Transverse colon (tissue), 4 donors: ENCODE data around the gene NCOA1. TPM values are rescaled to one million over a fixed set of nuclear protein-coding genes. Genes with fewer than 3 reads are reported as not detected.

Experiments used
- DNase-seq: peaks from one replicate; pipeline ENCODE4 v3.0.0-alpha.2; 2019
- H3K27ac ChIP-seq, 4 donors: fragments of 200-600 bp; sonication (generic); 2 replicates each; pipeline ENCODE4 v1.5.1; 2016 to 2018; ENCODE audit warnings: inconsistent platforms in 4 of 4
- H3K27me3 ChIP-seq: fragments of 200-600 bp; sonication (generic); 2 replicates; pipeline ENCODE4 v1.5.1; 2017; ENCODE audit warnings: inconsistent platforms
- H3K36me3 ChIP-seq, 4 donors: fragments of 200-600 bp; sonication (generic); 2 replicates each; pipeline ENCODE4 v1.5.1; 2017 to 2019; ENCODE audit warnings: inconsistent platforms in 4 of 4
- H3K4me1 ChIP-seq, 4 donors: fragments of 200-600 bp; sonication (generic); 2 replicates each; pipeline ENCODE4 v1.5.1; 2017 to 2020; ENCODE audit warnings: inconsistent platforms in 4 of 4
- H3K4me3 ChIP-seq, 4 donors: fragments of 200-600 bp; sonication (generic); 1 replicate in 1 of 4; 2 replicates in 3 of 4; pipeline versions ENCODE4 v1.5.1 to v1.6.1; 2017 to 2019; ENCODE audit warnings: inconsistent platforms in 4 of 4
- H3K9me3 ChIP-seq, 2 donors: fragments of 200-600 bp; sonication (generic); 2 replicates each; pipeline ENCODE4 v1.5.1; 2017 to 2019; ENCODE audit warnings: inconsistent platforms in 2 of 2
- CTCF ChIP-seq, 5 experiments: fragments of 200-600 bp in 3 of 5; fragments of 450-650 bp in 2 of 5; sonication (generic) in 3 of 5; IDR thresholded peaks; 1 replicate in 2 of 5; 2 replicates in 3 of 5; pipeline ENCODE4 v1.5.1; 2016 to 2017; ENCODE audit warnings: antibody characterized with exemption in 5 of 5, inconsistent platforms in 3 of 5, mild to moderate bottlenecking in 2 of 5, moderate library complexity in 1 of 5
- EP300 ChIP-seq: sonication (generic); formaldehyde crosslinking; IDR thresholded peaks from one replicate; pipeline ENCODE4 v1.6.1; 2017; ENCODE audit warnings: antibody characterized with exemption, low read depth
- POLR2A ChIP-seq: fragments of 450-650 bp; IDR thresholded peaks from one replicate; pipeline ENCODE4 v1.6.1; 2016; ENCODE audit warnings: antibody characterized with exemption, mild to moderate bottlenecking, moderate library complexity
- POLR2AphosphoS5 ChIP-seq, 3 donors: sonication (generic); formaldehyde crosslinking; IDR thresholded peaks; one replicate each; pipeline ENCODE4 v1.6.1; 2016; ENCODE audit warnings: antibody characterized with exemption in 3 of 3
- WGBS, 2 donors: methylation state at CpG; one replicate each; pipeline ENCODE4 v1.1.5; 2018; ENCODE audit warnings: low coverage in 1 of 2; 5-methylcytosine and 5-hydroxymethylcytosine counted together
- in situ Hi-C, 4 donors: fragments of 200-750 bp; cut with MboI; loops; one replicate each; pipeline versions ENCODE4 v1.15.0 to v1.15.1; 2017; ENCODE audit warnings: low sequenced_read_pairs in 3 of 4, low pct_ligation_motif_present in 1 of 4, low pct_unique_long_range_greater_than_20kb in 1 of 4
- intact Hi-C: fragments of 100-400 bp; cut with DNase I; formaldehyde crosslinking; loops from one replicate; pipeline ENCODE4 v1.15.1; 2023; ENCODE audit warnings: low total_unique reads
- total RNA-seq, 4 donors: library from RNA; depleted of rRNA; stranded (reverse); fragments of >200 nt; gene quantifications; one replicate each; pipeline ENCODE4 v1.1.0, GENCODE V29; 2016

The NCOA1 gene
- total RNA-seq, 4 donors from 2014 or later, result 32.9 to 56.5 (median 47.9) TPM

GRCh38 chr2:24761866-24762265 lies 270.8 kb downstream of the NCOA1 start:
- TF ChIP-seq POLR2A (no peak), POLR2AphosphoS5 (IDR thresholded peaks at IDR 0.05) (no peak), EP300 (no peak), CTCF (IDR thresholded peaks at IDR 0.05) (no peak)
- DNase-seq, result no peak
- H3K27ac ChIP-seq, result no peak overlapping the region
- no peaks in the 10 kb centered on the region for H3K27me3 ChIP-seq
- no peak overlapping the region for H3K4me3 ChIP-seq
- 89 to 97% methylated on average over 5 of the region's 5 CpGs for WGBS, 2 donors
- intact Hi-C loops (loop anchor here (1.0 kb wide), 1 partner anchor 9 kb away; no protein-coding TSS in a partner anchor), in situ Hi-C loops (no loop called here)
- peaks cover 0 to 29% (median 14%) of the 10 kb centered on the region in 4 donors for H3K36me3 ChIP-seq
- H3K9me3 ChIP-seq, result no peaks in the 10 kb centered on the region
- no peaks in the 10 kb centered on the region for H3K4me1 ChIP-seq

- WGBS, 2 donors, result 69 to 100% methylated on average over 1 to 2 of the region's 2 CpGs
- Histone ChIP-seq H3K27me3 (no peaks in the 10 kb centered on the region), H3K4me3 (no peak overlapping the region), H3K27ac (no peak overlapping the region), H3K9me3 (no peaks in the 10 kb centered on the region), H3K36me3 (peaks cover 0 to 29% (median 14%) of the 10 kb centered on the region in 4 donors), H3K4me1 (no peaks in the 10 kb centered on the region)
- in situ Hi-C loops, result no loop called here
- TF ChIP-seq CTCF (IDR thresholded peaks at IDR 0.05) (no peak), POLR2A (no peak), EP300 (no peak), POLR2AphosphoS5 (IDR thresholded peaks at IDR 0.05) (no peak)
- intact Hi-C loops, result loop anchor here (1.0 kb wide), 1 partner anchor 9 kb away; no protein-coding TSS in a partner anchor
- no peak for DNase-seq
Measured at GRCh38 chr2:24762518-24762917, 271.5 kb downstream of the NCOA1 start.

- no peak for DNase-seq
- WGBS, 2 donors, result 89 to 100% methylated on average over 1 to 4 of the region's 4 CpGs
- in situ Hi-C loops, result no loop called here
- H3K27me3 ChIP-seq, result no peaks in the 10 kb centered on the region
- H3K4me1 ChIP-seq, result no peaks in the 10 kb centered on the region
- H3K36me3 ChIP-seq, result peaks cover 0 to 35% (median 11%) of the 10 kb centered on the region in 4 donors
- H3K4me3 ChIP-seq, result no peak overlapping the region
- H3K27ac ChIP-seq, result no peak overlapping the region
- TF ChIP-seq EP300 (no peak), CTCF (IDR thresholded peaks at IDR 0.05) (no peak), POLR2A (no peak), POLR2AphosphoS5 (IDR thresholded peaks at IDR 0.05) (no peak)
- no peaks in the 10 kb centered on the region for H3K9me3 ChIP-seq
- intact Hi-C loops, result no loop called here
Measured at GRCh38 chr2:24763843-24764242, 272.8 kb downstream of the NCOA1 start.

GRCh38 chr2:24766609-24767008 lies 275.6 kb downstream of the NCOA1 start:
- H3K36me3 ChIP-seq, result peaks cover 0 to 42% (median 7%) of the 10 kb centered on the region in 4 donors
- TF ChIP-seq POLR2AphosphoS5 (IDR thresholded peaks at IDR 0.05) (no peak), EP300 (no peak), POLR2A (no peak), CTCF (IDR thresholded peaks at IDR 0.05) (no peak)
- H3K27ac ChIP-seq, result no peak overlapping the region
- H3K9me3 ChIP-seq, result no peaks in the 10 kb centered on the region
- in situ Hi-C loops, result no loop called here
- no peaks in the 10 kb centered on the region for H3K4me1 ChIP-seq
- no peak for DNase-seq
- H3K27me3 ChIP-seq, result no peaks in the 10 kb centered on the region
- intact Hi-C loops, result no loop called here
- no peak overlapping the region for H3K4me3 ChIP-seq
- 60 to 70% methylated on average over 6 of the region's 6 CpGs for WGBS, 2 donors
